ENCODE results near the gene PCYT2. TPM values are rescaled to one million over a fixed set of nuclear protein-coding genes. Genes with fewer than 3 reads are reported as not detected.

PCYT2 gene
- total RNA-seq, 2 experiments from 2014 or later = 20.5 to 22.6 TPM

DNA sequence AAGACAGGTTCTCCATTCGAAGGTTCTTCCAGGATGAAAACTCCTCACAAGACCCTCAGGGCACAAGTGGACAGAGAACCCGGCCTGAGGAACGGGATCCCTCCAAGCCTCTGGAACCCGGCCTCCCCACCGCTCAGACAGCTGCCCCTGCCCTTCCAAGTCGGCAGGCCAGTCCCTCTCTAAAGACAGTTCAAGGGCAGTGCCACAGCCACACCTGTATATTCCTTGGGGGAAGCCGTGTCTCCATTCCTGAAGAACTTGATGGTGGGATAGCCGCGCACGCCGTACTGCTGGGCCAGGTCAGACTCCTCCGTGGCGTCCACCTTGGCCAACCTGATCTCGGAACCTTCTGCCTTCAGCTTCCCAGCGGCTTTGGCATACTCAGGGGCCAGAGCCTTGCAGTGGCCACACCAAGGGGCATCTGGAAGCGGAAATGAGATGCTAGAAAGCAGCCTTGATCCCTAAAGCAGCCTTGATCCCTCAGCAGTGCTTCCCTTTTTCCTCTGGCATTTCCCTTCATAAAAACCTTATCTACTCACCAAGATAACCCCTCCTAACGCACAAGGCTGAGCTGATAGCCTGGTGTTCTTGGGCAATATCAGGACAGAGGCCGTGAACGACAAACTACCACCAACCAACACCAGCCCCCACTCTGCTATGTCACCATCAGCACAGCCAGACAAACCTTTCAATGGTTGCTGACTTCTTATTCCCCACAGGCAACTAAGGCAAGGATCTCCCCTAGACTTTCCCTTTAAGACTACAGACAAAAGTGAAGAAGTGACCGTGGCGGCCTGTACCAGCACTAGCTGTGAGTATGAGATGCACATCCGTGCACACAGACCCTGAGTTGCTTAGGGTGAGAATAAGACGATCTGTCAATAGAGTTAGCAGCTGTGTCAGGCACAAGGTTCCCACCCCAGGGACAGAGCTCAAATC, 52.0 kb downstream of the PCYT2 start:
- TF ChIP-seq, protein P1, sequence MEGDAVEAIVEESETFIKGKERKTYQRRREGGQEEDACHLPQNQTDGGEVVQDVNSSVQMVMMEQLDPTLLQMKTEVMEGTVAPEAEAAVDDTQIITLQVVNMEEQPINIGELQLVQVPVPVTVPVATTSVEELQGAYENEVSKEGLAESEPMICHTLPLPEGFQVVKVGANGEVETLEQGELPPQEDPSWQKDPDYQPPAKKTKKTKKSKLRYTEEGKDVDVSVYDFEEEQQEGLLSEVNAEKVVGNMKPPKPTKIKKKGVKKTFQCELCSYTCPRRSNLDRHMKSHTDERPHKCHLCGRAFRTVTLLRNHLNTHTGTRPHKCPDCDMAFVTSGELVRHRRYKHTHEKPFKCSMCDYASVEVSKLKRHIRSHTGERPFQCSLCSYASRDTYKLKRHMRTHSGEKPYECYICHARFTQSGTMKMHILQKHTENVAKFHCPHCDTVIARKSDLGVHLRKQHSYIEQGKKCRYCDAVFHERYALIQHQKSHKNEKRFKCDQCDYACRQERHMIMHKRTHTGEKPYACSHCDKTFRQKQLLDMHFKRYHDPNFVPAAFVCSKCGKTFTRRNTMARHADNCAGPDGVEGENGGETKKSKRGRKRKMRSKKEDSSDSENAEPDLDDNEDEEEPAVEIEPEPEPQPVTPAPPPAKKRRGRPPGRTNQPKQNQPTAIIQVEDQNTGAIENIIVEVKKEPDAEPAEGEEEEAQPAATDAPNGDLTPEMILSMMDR (IDR thresholded peaks at IDR 0.05) = no peak
- POLR2A ChIA-PET = interaction anchor here (0.5 to 4.9 kb wide), 9 partner anchors 8 to 502 kb away, joined by 3 to 38 read pairs (median 4); partner anchors contain the start of genes ARHGDIA, ARL16, HGS and MCRIP1
- Mint-ChIP-seq H3K27me3 (no peaks in the 10 kb centered on the region), H3K27ac (peak overlapping the region; percentile 91), H3K4me3 (peak overlapping the region; percentile 96), H3K9me3 (no peaks in the 10 kb centered on the region), H3K4me1 (ENCODE audit: low read depth) (peaks cover 42% of the 10 kb centered on the region), H3K36me3 (ENCODE audit: low read depth) (peaks cover 66% of the 10 kb centered on the region)
- intact Hi-C loops (cut with micrococcal nuclease) = no loop called here
- no peak for ATAC-seq
- DNase-seq = peak; percentile 31
- CTCF ChIA-PET = interaction anchor here (1.0 to 1.4 kb wide), 3 partner anchors 10 to 124 kb away, joined by 4 read pairs; no protein-coding TSS in a partner anchor

DNA sequence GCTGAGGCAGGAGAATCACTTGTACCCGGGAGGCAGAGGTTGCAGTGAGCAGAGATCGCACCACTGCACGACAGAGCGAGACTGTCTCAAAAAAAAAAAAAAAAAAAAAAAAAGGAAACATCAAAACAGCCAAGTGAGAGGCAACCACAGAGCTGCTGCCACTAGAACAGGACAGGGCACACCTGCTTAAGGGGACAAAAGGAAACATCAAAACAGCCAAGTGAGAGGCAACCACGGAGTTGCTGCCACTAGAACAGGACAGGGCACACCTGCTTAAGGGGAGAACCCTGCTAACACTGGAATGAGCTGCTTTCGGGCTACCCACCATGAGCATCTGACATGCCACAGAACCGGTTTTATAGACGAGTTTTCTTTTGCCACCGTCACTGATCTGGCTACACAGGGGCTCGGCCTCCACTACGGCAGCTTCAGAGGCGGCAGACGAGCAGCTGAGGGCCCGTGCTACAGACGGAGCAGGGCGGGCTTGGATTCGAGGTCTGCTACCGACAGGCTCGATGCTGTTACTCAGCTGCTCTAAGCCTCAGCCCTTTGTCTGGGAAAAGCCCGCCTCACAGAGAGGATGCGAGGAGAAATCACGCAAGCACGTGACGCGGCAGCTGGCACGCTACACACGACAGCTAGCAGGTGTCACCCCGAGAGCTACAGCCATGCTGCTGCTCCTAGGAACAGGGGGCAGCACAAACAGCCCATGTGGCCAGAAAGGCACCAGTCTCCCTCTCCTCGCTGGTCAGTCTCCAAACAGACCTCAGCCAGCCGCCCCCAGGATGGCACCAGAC, 52.8 kb downstream of the PCYT2 start:
- CTCF ChIA-PET = interaction anchor here (1.4 kb wide), 1 partner anchor 123 kb away, joined by 4 read pairs; no protein-coding TSS in a partner anchor
- TF ChIP-seq, protein P1 (IDR thresholded peaks at IDR 0.05) = no peak
- Mint-ChIP-seq H3K4me1 (ENCODE audit: low read depth) (peaks cover 35% of the 10 kb centered on the region), H3K9me3 (no peaks in the 10 kb centered on the region), H3K27me3 (no peaks in the 10 kb centered on the region), H3K4me3 (peak overlapping the region; percentile 96), H3K36me3 (ENCODE audit: low read depth) (peaks cover 65% of the 10 kb centered on the region), H3K27ac (peak overlapping the region; percentile 38)
- DNase-seq (no peak), ATAC-seq (no peak)
- intact Hi-C loops (cut with micrococcal nuclease) = no loop called here
- POLR2A ChIA-PET = interaction anchor here (0.9 to 4.9 kb wide), 6 partner anchors 9 to 39 kb away, joined by 3 to 38 read pairs (median 8); partner anchors contain the start of genes ARHGDIA and MCRIP1

DNA sequence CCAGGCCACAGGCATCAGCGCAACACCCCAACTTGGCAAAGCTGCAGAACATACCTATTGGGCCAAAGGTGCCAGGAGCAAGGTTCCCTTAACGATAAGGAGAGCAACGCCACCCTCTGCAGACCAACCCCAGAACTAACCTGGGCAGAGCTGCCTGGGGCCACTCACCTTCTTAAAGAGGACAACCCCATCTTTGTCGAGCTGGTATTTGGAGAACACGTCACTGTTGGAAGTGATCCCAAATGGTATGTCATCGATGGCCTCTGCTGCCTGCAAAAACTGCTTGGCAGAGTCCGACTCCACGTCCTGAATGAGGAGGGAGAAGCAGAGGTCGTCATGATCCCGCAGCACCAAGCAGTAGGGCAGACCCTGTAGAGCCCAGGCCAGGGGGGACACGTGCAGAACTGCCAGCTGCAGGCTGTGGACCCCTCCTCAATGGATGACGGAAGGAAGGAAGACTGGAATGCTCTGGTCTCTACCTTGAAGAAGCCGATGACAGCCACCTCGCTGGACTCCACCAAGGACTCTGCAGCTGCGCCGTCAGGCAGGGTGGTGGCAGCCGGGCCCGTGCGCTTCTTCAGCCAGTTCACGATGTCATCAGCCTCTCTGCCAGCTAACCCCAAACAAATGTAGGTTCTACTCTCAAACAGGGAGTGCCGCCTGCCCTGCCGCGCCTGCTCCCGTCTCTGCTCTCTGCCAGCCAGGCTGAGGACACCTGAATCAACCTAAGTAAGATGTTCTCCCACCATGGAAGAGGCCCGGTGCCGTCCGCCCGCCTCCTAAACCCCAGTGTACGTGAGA, 56.0 kb downstream of the PCYT2 start:
- no peak overlapping the region for H3K27ac Mint-ChIP-seq
- TF ChIP-seq, protein P1 (IDR thresholded peaks at IDR 0.05) = no peak
- H3K27me3 Mint-ChIP-seq = no peaks in the 10 kb centered on the region
- H3K4me3 Mint-ChIP-seq = no peak overlapping the region
- ATAC-seq = no peak
- DNase-seq = no peak
- no peaks in the 10 kb centered on the region for H3K9me3 Mint-ChIP-seq
- H3K36me3 Mint-ChIP-seq (ENCODE audit: low read depth) = peaks cover 65% of the 10 kb centered on the region
- intact Hi-C loops (cut with micrococcal nuclease) = no loop called here
- peaks cover 29% of the 10 kb centered on the region for H3K4me1 Mint-ChIP-seq (ENCODE audit: low read depth)
- ChIA-PET CTCF (interaction anchor here (0.6 to 2.2 kb wide), 5 partner anchors 14 to 124 kb away, joined by 3 to 7 read pairs (median 3); no protein-coding TSS in a partner anchor), POLR2A (interaction anchor here (0.6 to 6.4 kb wide), 8 partner anchors 12 to 344 kb away, joined by 3 to 35 read pairs (median 4); partner anchors contain the start of gene SLC25A10)

DNA sequence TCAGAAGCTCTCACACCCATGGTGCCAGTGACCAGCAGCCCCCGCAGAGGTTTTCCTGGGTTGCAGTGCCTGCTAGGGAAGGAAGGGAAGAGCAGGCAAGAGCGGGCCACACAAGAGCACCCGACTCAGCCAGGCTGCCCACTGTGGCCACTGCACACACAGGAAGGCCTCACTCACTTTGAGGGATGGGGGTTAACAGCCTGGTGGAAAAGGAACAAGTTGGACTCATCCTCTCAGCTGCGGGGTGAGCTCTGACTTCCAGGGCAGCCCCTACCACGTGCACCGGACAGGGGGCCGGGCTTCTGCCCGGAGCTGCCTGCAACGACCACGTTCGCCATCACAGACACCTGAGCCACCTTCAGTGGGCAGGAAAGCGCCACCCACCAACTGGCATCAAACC, 59.0 kb downstream of the PCYT2 start:
- CTCF ChIA-PET = interaction anchor here (0.9 kb wide), 1 partner anchor 34 kb away, joined by 3 read pairs; no protein-coding TSS in a partner anchor
- no peak for ATAC-seq

More for the DNA sequence above, 59.0 kb downstream of the PCYT2 start:
- H3K27me3 Mint-ChIP-seq = no peaks in the 10 kb centered on the region
- intact Hi-C loops (cut with micrococcal nuclease) = no loop called here
- no peaks in the 10 kb centered on the region for H3K9me3 Mint-ChIP-seq
- H3K4me3 Mint-ChIP-seq = no peak overlapping the region
- no peak overlapping the region for H3K27ac Mint-ChIP-seq
- peaks cover 6% of the 10 kb centered on the region for H3K4me1 Mint-ChIP-seq (ENCODE audit: low read depth)
- TF ChIP-seq, protein P1 (IDR thresholded peaks at IDR 0.05) = no peak
- DNase-seq = no peak
- peaks cover 42% of the 10 kb centered on the region for H3K36me3 Mint-ChIP-seq (ENCODE audit: low read depth)
- POLR2A ChIA-PET = interaction anchor here (1.9 to 6.4 kb wide), 3 partner anchors 9 to 18 kb away, joined by 8 to 35 read pairs (median 11); partner anchors contain the start of genes MCRIP1 and PPP1R27

Measured in activated CD8-positive, alpha-beta T cell treated with anti-CD3 and anti-CD28 coated beads for 36 hours (primary cell).